Heart right ventricle (tissue), 16 donors: Measurements from ENCODE around the gene AOX1. TPM values are rescaled to one million over a fixed set of nuclear protein-coding genes. Genes with fewer than 3 reads are reported as not detected.
"Not testable (repeated sequence)": the region's sequence is repeated elsewhere in the genome, so short reads cannot be mapped to it uniquely, and the experiment has no call there.

Experiments used
- ATAC-seq, 8 donors: fragments of 200-7000 bp; cut with Tn5 transposase; one replicate each; pipeline ENCODE4 v1.9.1; 2020; ENCODE audit warnings: mild to moderate bottlenecking in 8 of 8, moderate library complexity in 8 of 8, moderate number of reproducible peaks in 1 of 8
- DNase-seq, 2 donors: peaks; one replicate each; pipeline ENCODE4 v3.0.0-alpha.2; 2020
- H3K27ac ChIP-seq, 10 donors: fragments of 200-600 bp; sonication (generic) in 2 of 10; one replicate each; pipeline versions ENCODE4 v1.5.0 to v1.8.0; 2020 to 2022; ENCODE audit warnings: mild to moderate bottlenecking in 3 of 10
- H3K27me3 ChIP-seq, 7 donors: fragments of 200-600 bp; one replicate each; pipeline ENCODE4 v1.8.0; 2021 to 2022; ENCODE audit warnings: mild to moderate bottlenecking in 2 of 7
- H3K36me3 ChIP-seq, 9 donors: fragments of 200-600 bp; sonication (generic) in 1 of 9; one replicate each; pipeline versions ENCODE4 v1.5.0 to v1.8.0; 2020 to 2022; ENCODE audit warnings: mild to moderate bottlenecking in 2 of 9
- H3K4me1 ChIP-seq, 9 donors: fragments of 200-600 bp; sonication (generic) in 1 of 9; one replicate each; pipeline versions ENCODE4 v1.5.0 to v1.8.0; 2020 to 2022; ENCODE audit warnings: mild to moderate bottlenecking in 4 of 9
- H3K4me3 ChIP-seq, 10 donors: fragments of 200-600 bp; sonication (generic) in 2 of 10; one replicate each; pipeline versions ENCODE4 v1.5.0 to v1.8.0; 2020 to 2022; ENCODE audit warnings: mild to moderate bottlenecking in 7 of 10, moderate library complexity in 2 of 10
- H3K9me3 ChIP-seq, 11 donors: fragments of 200-600 bp in 10 of 11; sonication (generic) in 2 of 11; one replicate each; pipeline versions ENCODE4 v1.5.0 to v1.8.0; 2013 to 2022; ENCODE audit warnings: mild to moderate bottlenecking in 2 of 11, control low read depth in 1 of 11, moderate library complexity in 1 of 11
- CTCF ChIP-seq, 9 donors: fragments of 200-600 bp; sonication (generic) in 2 of 9; IDR thresholded peaks; one replicate each; pipeline versions ENCODE4 v1.5.0 to v1.8.0; 2021 to 2022; ENCODE audit warnings: antibody characterized with exemption in 9 of 9, mild to moderate bottlenecking in 5 of 9, moderate library complexity in 1 of 9
- WGBS, 2 donors: extraction: QIAGEN DNeasy Blood & Tissue Kit; methylation state at CpG; one replicate each; pipeline ENCODE4 v1.1.7; 2013; ENCODE audit warnings: inconsistent platforms in 1 of 2; 5-methylcytosine and 5-hydroxymethylcytosine counted together
- intact Hi-C, 10 donors: fragments of 100-400 bp; cut with DNase I; formaldehyde crosslinking; loops; one replicate each; pipeline versions ENCODE4 v1.11.1 to v1.14.2; 2022
- polyA plus RNA-seq, 2 donors: library from polyadenylated mRNA; stranded (reverse); fragments of 200-250 nt; gene quantifications; one replicate each; pipeline ENCODE4 v1.2.3, GENCODE V29; 2013
- total RNA-seq, 10 donors: library from RNA; stranded (reverse); fragmentation: NEBNext Ultra II Directional in 3 of 10; extraction: Animal tissue kit (Norgen Biotek cat#: 25700) in 3 of 10; gene quantifications; one replicate each; pipeline versions ENCODE4 v1.2.1 to v1.2.4, GENCODE V29; 2021 to 2023
- donor health status: Arrhythmogenic right ventricular cardiomyopathy.
- donor health status: ischemic (EF 13 %, LVEDD 7.1; RV severe dilation, severe dysfunction).
- donor health status: healthy with polysubstance abuse.
- donor health status: DM: no; HTN: yes; CAD: no.
- donor health status: DM: no; HTN: no; CAD: no.
- donor health status: ischemic (EF 25% LVEDD 6.9; RV normal size, moderate dysfunction).
- donor health status: ischemic (EF 25% LVEDD 5.7; RV mildly dilated, moderate dysfunction).
- donor health status: healthy.
- donor health status: DM: yes; HTN: yes; CAD: no.
- donor health status: Ischemic cardiomyopathy.
- donor health status: ischemic (EF 35%, LVEDD 5.7; RV mildly dilated, moderate dysfunction).
- donor health status: nonischemic (EF 11% LVEDD 7.7; RV severe dilation, severe dysfunction).
- donor health status: DM: yes; HTN: yes; CAD: no.
- donor health status: PGD.
- donor health status: ischemic (EF 29% LVEDD 5.4; RV normal size, mild dysfunction).
- donor health status: nonischemic (EF 23%, LVEDD 6.1; RV moderate dilation, normal function).

The AOX1 gene
- total and polyA plus RNA-seq, 12 donors: 0.72 to 22.3 (median 2.6) TPM

GRCh38 chr2:200625958-200626363, 40.1 kb downstream of the AOX1 start:
- TF ChIP-seq CTCF (IDR thresholded peaks at IDR 0.05): no peak
- ATAC-seq: no peak
- WGBS, 2 donors: 69 to 71% methylated on average over 2 of the region's 2 CpGs
- Histone ChIP-seq H3K4me1 (no peaks in the 10 kb centered on the region), H3K4me3 (no peak overlapping the region), H3K27ac (no peak overlapping the region), H3K9me3 (no peaks in the 10 kb centered on the region), H3K36me3 (no peaks in the 10 kb centered on the region), H3K27me3 (peaks cover 0 to 8% (median 0%) of the 10 kb centered on the region in 7 donors)
- DNase-seq: no peak
- intact Hi-C loops: no loop called here

- WGBS, 2 donors: 71% methylated on average over 4 of the region's 4 CpGs
- no peak for DNase-seq
- intact Hi-C loops: no loop called here
These were observed 41.4 kb downstream of the AOX1 start for GRCh38 chr2:200627110-200627770.

GRCh38 chr2:200628461-200628860, 42.6 kb downstream of the AOX1 start:
- DNase-seq, H3K4me3 ChIP-seq, H3K36me3 ChIP-seq, H3K27ac ChIP-seq, intact Hi-C loops, ATAC-seq, H3K4me1 ChIP-seq, H3K27me3 ChIP-seq: not testable (repeated sequence)
- H3K9me3 ChIP-seq: peaks cover 0 to 13% (median 4%) of the 10 kb centered on the region in 11 donors
- WGBS, 2 donors: 70 to 78% methylated on average over 4 of the region's 4 CpGs

More at GRCh38 chr2:200627110-200627770, 41.4 kb downstream of the AOX1 start:
- no peak for TF ChIP-seq CTCF (IDR thresholded peaks at IDR 0.05)
- Histone ChIP-seq H3K27ac (no peak overlapping the region), H3K36me3 (no peaks in the 10 kb centered on the region), H3K4me1 (no peaks in the 10 kb centered on the region), H3K27me3 (peaks cover 0 to 8% (median 0%) of the 10 kb centered on the region in 7 donors), H3K4me3 (no peak overlapping the region), H3K9me3 (peaks cover 0 to under 1% (median 0%) of the 10 kb centered on the region in 11 donors)
- no peak for ATAC-seq

GRCh38 chr2:200631287-200631686, 45.5 kb downstream of the AOX1 start:
- intact Hi-C loops: no loop called here
- H3K36me3 ChIP-seq: no peaks in the 10 kb centered on the region
- no peak for TF ChIP-seq CTCF (IDR thresholded peaks at IDR 0.05)
- no peak for ATAC-seq
- H3K27me3 ChIP-seq: no peaks in the 10 kb centered on the region
- H3K9me3 ChIP-seq: peaks cover 0 to 17% (median 4%) of the 10 kb centered on the region in 11 donors
- no peak overlapping the region for H3K4me3 ChIP-seq
- peaks cover 0 to 17% (median 0%) of the 10 kb centered on the region in 9 donors for H3K4me1 ChIP-seq
- 56 to 71% methylated on average over 1 of the region's 1 CpG for WGBS, 2 donors
- no peak overlapping the region for H3K27ac ChIP-seq
- DNase-seq: no peak
